CD14-positive monocyte (primary cell): ENCODE measurements around the gene NPC2. TPM values are rescaled to one million over a fixed set of nuclear protein-coding genes. Genes with fewer than 3 reads are reported as not detected.

ENCODE experiments used
- DNase-seq, 3 donors: peaks; one replicate each; pipeline ENCODE4 v3.0.0-alpha.2; 2011 to 2022
- H2AFZ ChIP-seq: 2 replicates; pipeline ENCODE4 v1.6.0; 2012; ENCODE audit warnings: mild to moderate bottlenecking, low read depth, low read length, inconsistent platforms; ENCODE audit not compliant: insufficient read depth, poor library complexity, severe bottlenecking
- H3K27ac ChIP-seq, 2 donors: 1 replicate in 1 of 2; 2 replicates in 1 of 2; pipeline ENCODE4 v1.5.1; 2012 to 2013; ENCODE audit warnings: low read length in 2 of 2, control low read depth in 1 of 2, inconsistent platforms in 1 of 2, low read depth in 1 of 2, mild to moderate bottlenecking in 1 of 2
- H3K27me3 ChIP-seq, 2 donors: one replicate each; pipeline versions ENCODE4 v1.6.0 to v1.6.1; 2011 to 2013; ENCODE audit warnings: low read length in 2 of 2; ENCODE audit not compliant: control insufficient read depth in 2 of 2, insufficient read depth in 2 of 2
- H3K36me3 ChIP-seq, 2 donors: replicated peaks in 1 of 2; 1 replicate in 1 of 2; 2 replicates in 1 of 2; pipeline versions ENCODE4 v1.5.1 to v1.6.1; 2012 to 2013; ENCODE audit warnings: low read length in 2 of 2, control low read depth in 1 of 2, inconsistent platforms in 1 of 2, mild to moderate bottlenecking in 1 of 2; ENCODE audit not compliant: insufficient read depth in 2 of 2, control insufficient read depth in 1 of 2
- H3K4me1 ChIP-seq, 2 donors: 1 replicate in 1 of 2; 2 replicates in 1 of 2; pipeline versions ENCODE4 v1.5.1 to v1.6.1; 2012 to 2013; ENCODE audit warnings: low read length in 2 of 2, control low read depth in 1 of 2, inconsistent platforms in 1 of 2, mild to moderate bottlenecking in 1 of 2, moderate library complexity in 1 of 2; ENCODE audit not compliant: insufficient read depth in 2 of 2, control insufficient read depth in 1 of 2
- H3K4me2 ChIP-seq: replicated peaks from 2 replicates; pipeline ENCODE3; 2012; ENCODE audit warnings: low read length, moderate library complexity, mild to moderate bottlenecking; ENCODE audit not compliant: poor library complexity, severe bottlenecking; ENCODE audit errors: extremely low read depth
- H3K4me3 ChIP-seq, 3 experiments: fragments of 200-600 bp in 1 of 3; sonication (generic) in 1 of 3; replicated peaks in 1 of 3; 1 replicate in 2 of 3; 2 replicates in 1 of 3; pipeline ENCODE4 v1.5.1; 2011 to 2013; ENCODE audit warnings: low read length in 3 of 3, mild to moderate bottlenecking in 3 of 3, control low read depth in 2 of 3, low read depth in 2 of 3, inconsistent platforms in 1 of 3, moderate library complexity in 1 of 3
- H3K79me2 ChIP-seq: 2 replicates; pipeline ENCODE4 v1.6.0; 2012; ENCODE audit warnings: mild to moderate bottlenecking, control low read depth, inconsistent platforms, low read length, moderate library complexity; ENCODE audit not compliant: insufficient read depth
- H3K9ac ChIP-seq: 2 replicates; pipeline ENCODE4 v1.6.0; 2017; ENCODE audit warnings: low read length, mild to moderate bottlenecking; ENCODE audit not compliant: insufficient read depth, poor library complexity, severe bottlenecking
- H3K9me3 ChIP-seq, 2 donors: replicated peaks in 1 of 2; 1 replicate in 1 of 2; 2 replicates in 1 of 2; pipeline versions ENCODE4 v1.5.1 to v1.6.1; 2012 to 2013; ENCODE audit warnings: low read length in 2 of 2, control low read depth in 1 of 2; ENCODE audit not compliant: control insufficient read depth in 1 of 2, insufficient read depth in 1 of 2
- H4K20me1 ChIP-seq: 2 replicates; pipeline ENCODE4 v1.6.0; 2012; ENCODE audit warnings: mild to moderate bottlenecking, low read length, control low read depth, moderate library complexity; ENCODE audit not compliant: insufficient read depth
- H3K27ac Mint-ChIP-seq, 7 donors: one replicate each; pipeline ENCODE4 v1.8.0; 2020; ENCODE audit warnings: mild to moderate bottlenecking in 7 of 7, mixed read lengths in 7 of 7, moderate library complexity in 6 of 7, inconsistent platforms in 2 of 7
- H3K27me3 Mint-ChIP-seq, 3 donors: one replicate each; pipeline ENCODE4 v1.8.0; 2021 to 2022; ENCODE audit warnings: low read depth in 3 of 3, mild to moderate bottlenecking in 3 of 3, mixed read lengths in 3 of 3, moderate library complexity in 3 of 3, inconsistent platforms in 1 of 3
- H3K36me3 Mint-ChIP-seq, 2 donors: one replicate each; pipeline ENCODE4 v1.8.0; 2020; ENCODE audit warnings: mixed read lengths in 2 of 2, inconsistent platforms in 1 of 2, mild to moderate bottlenecking in 1 of 2
- H3K4me1 Mint-ChIP-seq: one replicate; pipeline ENCODE4 v1.8.0; 2020; ENCODE audit warnings: mild to moderate bottlenecking, mixed read lengths
- H3K4me3 Mint-ChIP-seq, 2 donors: one replicate each; pipeline ENCODE4 v1.8.0; 2020; ENCODE audit warnings: mild to moderate bottlenecking in 2 of 2, mixed read lengths in 2 of 2, moderate library complexity in 1 of 2
- H3K9me3 Mint-ChIP-seq, 7 donors: one replicate each; pipeline ENCODE4 v1.8.0; 2020 to 2022; ENCODE audit warnings: mixed read lengths in 7 of 7, mild to moderate bottlenecking in 6 of 7, moderate library complexity in 6 of 7, inconsistent platforms in 2 of 7
- CTCF ChIP-seq: fragments of 200-600 bp; IDR thresholded peaks from one replicate; pipeline ENCODE4 v1.8.0; 2022; ENCODE audit warnings: antibody characterized with exemption, mild to moderate bottlenecking
- WGBS: methylation state at CpG from one replicate; pipeline ENCODE4 v1.1.5; 2013; ENCODE audit warnings: missing lambda C conversion rate; ENCODE audit not compliant: insufficient coverage; 5-methylcytosine and 5-hydroxymethylcytosine counted together
- intact Hi-C, 2 donors: fragments of 100-400 bp; cut with micrococcal nuclease; formaldehyde crosslinking; loops; one replicate each; pipeline versions ENCODE4 v1.15.0 to v1.15.1; 2023
- polyA plus RNA-seq, 3 donors: library from polyadenylated mRNA; depleted of rRNA in 1 of 3; unstranded in 2 of 3; stranded (reverse) in 1 of 3; fragments of 300-500 nt in 2 of 3; fragments of >200 nt in 1 of 3; fragmentation: Illumina TruSeq in 2 of 3; gene quantifications; 1 replicate in 2 of 3; 2 replicates in 1 of 3; pipeline ENCODE4 v1.2.3, GENCODE V29; 2012 to 2021

Gene NPC2
- polyA plus RNA-seq, 3 donors = 675 to 1,159 (median 772) TPM

GRCh38 chr14:74519316-74520074, 26.4 kb upstream of the NPC2 start:
- Histone ChIP-seq H3K4me3 (no peak overlapping the region), H2AFZ (no peak overlapping the region), H3K36me3 (no peaks in the 10 kb centered on the region), H3K4me2 (no peak overlapping the region), H3K27me3 (no peaks in the 10 kb centered on the region), H3K9me3 (no peaks in the 10 kb centered on the region), H3K4me1 (peaks cover 12 to 14% of the 10 kb centered on the region in 2 donors), H3K9ac (no peak overlapping the region), H3K27ac (no peak overlapping the region), H3K79me2 (no peaks in the 10 kb centered on the region), H4K20me1 (no peaks in the 10 kb centered on the region)
- Mint-ChIP-seq H3K9me3 (no peaks in the 10 kb centered on the region), H3K4me3 (no peak overlapping the region), H3K27ac (peak overlapping the region in 1 of 7 donors; percentile 60), H3K27me3 (peaks cover 3 to 8% (median 4%) of the 10 kb centered on the region in 3 donors), H3K4me1 (peaks cover 15% of the 10 kb centered on the region), H3K36me3 (no peaks in the 10 kb centered on the region)
- WGBS = 93% methylated on average over 5 of the region's 6 CpGs
- no peak for TF ChIP-seq CTCF
- no peak for DNase-seq
- intact Hi-C loops = no loop called here

GRCh38 chr14:74518221-74518620, 25.1 kb upstream of the NPC2 start:
- Histone ChIP-seq H3K4me2 (no peak overlapping the region), H3K27ac (no peak overlapping the region), H3K79me2 (no peaks in the 10 kb centered on the region), H2AFZ (no peak overlapping the region), H3K4me3 (no peak overlapping the region), H3K9me3 (no peaks in the 10 kb centered on the region), H4K20me1 (no peaks in the 10 kb centered on the region), H3K9ac (no peak overlapping the region), H3K27me3 (no peaks in the 10 kb centered on the region), H3K4me1 (peaks cover 20 to 23% of the 10 kb centered on the region in 2 donors), H3K36me3 (no peaks in the 10 kb centered on the region)
- WGBS = 26% methylated on average over 5 of the region's 6 CpGs
- Mint-ChIP-seq H3K27ac (no peak overlapping the region), H3K4me1 (peaks cover 23% of the 10 kb centered on the region), H3K27me3 (peaks cover 3 to 7% (median 4%) of the 10 kb centered on the region in 3 donors), H3K4me3 (no peak overlapping the region), H3K9me3 (no peaks in the 10 kb centered on the region), H3K36me3 (no peaks in the 10 kb centered on the region)
- intact Hi-C loops = no loop called here
- DNase-seq = no peak
- TF ChIP-seq CTCF = no peak
